HG02870 (cell line): ENCODE results near the gene HNRNPU.

Experiments
- ATAC-seq: cut with Tn5 transposase; IDR thresholded peaks from one replicate; pipeline ENCODE4 v1.9.1; 2021; ENCODE audit warnings: mild to moderate bottlenecking, moderate library complexity; ENCODE audit not compliant: unreplicated experiment

Gene HNRNPU

DNA sequence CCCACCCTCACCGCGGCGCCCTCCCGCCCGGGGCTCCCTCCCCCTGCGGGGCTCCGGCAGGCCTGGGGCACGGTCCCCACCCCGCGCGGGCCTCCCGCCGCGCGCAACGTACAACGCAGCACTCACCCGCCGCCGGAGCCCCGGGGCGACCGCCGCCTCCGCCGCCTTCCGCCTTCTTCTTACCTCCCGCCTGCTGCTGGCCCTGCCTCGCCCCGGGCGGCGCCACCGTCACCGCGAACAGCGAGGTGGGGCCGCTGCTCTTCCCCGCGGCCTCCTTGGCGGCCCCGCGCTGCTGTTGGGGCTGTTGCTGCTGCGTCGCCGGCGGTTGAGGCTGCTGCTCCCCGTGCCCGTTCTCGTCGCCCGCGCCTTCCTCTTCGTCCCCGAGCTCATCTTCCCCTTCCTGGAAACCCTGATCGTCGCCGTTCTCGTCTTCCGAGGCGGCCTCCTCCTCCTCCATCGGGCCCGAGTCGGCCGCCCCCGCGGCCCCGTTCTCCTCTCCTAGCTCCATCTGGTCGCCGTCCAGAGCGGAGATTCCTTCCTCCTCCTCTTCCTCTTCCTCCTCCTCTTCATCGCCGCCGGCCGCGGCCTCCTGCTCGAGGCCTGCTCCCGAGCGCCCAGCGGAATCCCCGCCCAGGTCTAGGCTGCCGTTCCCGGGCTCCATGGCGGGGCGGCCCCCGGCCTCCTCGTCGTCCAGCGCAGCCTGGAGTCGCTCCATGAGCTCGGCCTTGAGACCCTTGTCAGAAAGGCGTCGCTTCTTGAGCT is 671 bp downstream of the HNRNPU start:
- ATAC-seq = peak; percentile 1

DNA sequence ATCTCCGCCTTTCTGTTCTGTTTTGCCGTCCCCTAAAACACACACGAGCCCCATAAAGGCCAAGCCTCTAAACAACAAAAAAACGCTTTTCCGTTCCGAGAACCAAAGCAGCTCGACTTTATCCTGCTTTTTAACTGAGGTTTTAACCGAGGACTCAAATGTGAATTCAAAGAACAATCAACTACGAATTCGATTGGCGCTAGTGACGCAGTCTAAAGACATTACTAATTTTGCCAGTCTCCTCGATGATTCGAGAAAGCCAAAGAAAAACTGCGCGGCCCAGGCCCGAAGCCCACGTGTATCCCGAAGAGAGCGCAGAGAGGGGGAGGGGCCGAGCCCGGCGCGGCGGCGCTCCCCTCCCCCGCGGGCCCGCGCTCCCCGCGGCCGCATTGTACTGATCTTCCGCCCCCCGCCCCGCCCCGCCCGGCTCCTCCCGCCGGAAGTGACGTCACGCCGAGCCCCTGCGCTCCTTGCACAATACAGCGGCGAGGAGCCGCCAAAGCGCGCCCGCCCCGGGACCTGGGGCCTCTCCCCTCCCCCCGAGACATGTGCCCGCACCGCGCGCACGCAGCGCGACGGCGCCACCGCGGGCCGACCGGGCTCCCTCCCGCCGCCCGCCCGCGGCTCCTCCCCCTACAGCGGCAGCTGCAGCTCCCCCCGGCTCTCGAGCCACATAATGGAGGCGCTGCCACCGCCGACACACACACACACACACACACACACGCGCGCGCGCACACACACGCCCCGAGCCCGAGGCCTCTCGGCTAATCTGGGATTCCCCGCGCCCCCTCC is 1.4 kb downstream of the HNRNPU start:
- peak; percentile 48 for ATAC-seq

DNA sequence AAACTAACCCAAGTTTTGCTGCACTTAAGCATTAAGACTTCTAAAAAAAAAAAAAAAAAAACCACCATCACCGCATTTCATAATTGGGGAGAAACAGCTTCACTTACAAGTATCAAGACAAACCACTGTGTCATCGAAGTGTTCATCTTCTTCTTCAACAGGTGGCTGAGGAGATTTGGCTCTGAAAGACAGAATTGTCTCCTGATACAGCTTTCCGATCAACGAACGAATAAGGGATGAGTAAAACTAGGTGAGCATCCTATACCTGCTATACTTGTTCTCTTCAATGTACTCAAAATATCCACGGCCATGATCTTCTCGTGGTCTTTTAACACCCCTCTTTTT is 2.0 kb downstream of the HNRNPU start:
- no peak for ATAC-seq

DNA sequence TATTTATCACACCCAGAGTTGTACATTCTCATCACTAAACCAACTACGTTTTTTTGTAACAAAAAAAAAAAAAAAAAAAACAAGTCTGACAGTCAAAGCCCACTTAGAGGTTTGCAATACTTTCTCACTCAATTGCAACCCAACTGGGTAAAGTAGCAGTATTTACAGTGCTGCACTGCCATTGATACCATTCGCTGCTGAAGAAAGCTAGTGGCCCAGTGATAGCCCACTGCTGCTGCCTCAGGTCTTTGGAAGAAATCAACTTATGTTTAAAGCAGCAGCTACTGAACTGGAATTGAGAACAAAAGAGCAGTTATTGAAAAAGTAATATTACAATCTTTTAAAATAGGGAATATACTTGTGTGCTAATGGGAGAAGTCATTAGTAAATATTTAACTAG is 2.7 kb downstream of the HNRNPU start:
- no peak for ATAC-seq

DNA sequence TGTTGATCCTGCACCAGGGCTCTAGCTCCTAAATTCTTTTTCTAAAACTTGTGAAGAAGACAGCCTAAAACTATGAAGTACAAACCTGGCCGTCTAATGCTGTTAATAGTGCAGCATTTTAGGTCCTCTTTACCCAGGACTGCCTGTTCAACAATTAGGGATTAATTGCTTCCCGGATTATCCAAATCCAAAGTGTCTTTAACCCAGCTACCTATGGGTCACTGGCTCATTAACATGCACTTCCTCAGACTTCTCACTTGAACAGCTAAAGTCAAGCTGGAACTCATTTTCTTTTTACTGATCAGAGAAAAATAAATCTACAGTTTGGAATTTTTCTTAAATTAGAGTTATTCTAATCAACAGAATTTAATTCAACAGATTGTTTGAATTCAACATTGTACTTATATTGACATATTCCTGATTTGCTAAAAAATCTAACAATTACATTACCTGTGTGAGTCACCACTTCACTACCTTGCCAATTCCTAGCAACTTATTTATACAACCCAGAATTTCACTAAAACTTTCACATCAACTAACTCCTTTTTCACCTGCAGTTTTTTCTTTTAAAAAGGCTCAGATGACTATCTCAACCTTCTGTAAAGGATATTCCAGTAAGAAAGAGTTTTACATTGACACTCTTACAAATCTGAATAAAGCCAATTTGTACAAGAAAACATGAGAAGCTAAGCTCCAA is 3.3 kb downstream of the HNRNPU start:
- no peak for ATAC-seq

DNA sequence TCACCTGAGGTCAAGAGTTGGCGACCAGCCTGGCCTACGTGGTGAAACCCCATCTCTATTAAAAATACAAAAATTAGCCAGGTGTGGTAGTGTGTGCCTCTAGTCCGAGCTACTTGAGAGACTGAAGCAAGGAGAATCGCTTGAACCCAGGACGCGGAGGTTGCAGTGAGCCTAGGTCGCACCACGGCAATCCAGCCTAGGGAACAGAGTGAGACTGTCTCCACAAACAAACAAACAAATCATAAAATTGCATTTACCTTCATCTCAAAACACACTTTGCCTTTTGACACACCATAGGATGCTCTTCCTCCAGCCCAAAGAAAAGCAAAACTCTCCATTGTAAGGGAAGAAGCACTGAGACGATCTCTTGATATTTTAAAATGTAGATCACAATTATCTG is 4.3 kb downstream of the HNRNPU start:
- no peak for ATAC-seq

DNA sequence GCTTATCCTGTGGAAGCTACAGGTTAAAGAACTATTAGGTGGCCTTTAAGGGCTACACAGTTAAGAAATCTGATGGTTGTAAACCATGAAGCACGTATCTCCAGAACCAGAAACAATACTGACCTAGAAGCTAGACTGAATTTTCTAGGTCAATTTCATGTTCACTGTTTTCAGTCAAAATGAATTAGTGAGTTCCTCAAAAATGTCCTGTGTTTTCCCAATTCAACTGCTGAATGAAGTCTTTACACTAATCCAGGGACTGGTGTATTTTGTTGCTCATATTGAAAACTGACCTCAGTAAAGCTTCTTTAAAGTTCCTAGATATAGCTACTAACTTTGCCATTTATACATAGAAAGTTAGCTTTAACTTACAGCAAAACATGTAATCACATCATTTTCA is 6.0 kb downstream of the HNRNPU start:
- no peak for ATAC-seq

DNA sequence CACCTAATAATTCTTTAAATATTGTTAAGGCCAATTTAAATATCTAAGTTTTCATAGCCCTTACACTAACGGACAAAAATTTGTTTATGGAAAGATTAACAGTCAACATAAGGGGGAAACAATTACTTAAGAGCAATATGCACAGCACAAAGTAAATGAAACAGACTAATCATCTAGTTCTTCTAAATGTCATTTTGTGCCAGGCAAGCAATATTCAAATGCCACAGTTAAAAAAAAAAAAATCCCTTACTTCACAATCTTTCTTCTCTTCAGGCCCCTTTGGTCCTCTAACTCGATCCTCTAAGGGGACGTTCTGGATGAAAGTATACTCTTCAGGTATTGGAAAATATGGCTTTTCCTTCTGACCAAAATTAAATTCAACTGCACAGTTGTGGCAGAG is 6.6 kb downstream of the HNRNPU start:
- ATAC-seq = no peak

DNA sequence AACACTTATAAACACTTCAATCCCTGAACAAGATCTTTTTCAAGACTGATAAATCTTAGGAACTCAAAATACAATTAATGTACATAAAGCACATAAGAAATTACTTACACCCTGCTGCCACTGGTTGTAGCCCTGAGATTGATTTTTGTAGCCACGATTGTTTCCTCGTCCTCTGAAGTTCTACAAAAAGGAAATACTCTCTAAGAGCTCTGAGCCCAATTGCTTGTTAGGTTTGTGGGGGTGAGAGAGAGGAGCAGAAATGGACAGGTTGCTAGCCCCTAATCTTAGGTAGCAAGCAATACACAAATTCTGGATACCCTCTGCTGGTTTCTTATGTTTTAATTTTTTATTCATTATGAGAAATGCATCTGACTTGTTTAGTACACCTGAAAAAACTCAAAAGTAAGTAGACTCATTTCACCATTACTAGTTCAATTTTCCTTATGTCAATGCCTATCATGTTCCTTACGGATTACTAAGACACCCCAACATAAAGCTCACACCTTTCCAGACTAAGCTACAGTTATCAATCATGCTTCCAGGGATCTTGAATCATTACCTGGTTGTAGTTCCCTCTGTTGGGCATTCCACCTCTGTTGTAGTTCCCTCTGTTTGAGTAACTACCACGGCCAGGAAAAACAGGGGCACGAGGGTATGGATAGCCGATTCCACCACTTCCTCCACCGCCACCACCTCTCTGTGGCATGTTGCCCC is 9.3 kb downstream of the HNRNPU start:
- no peak for ATAC-seq

DNA sequence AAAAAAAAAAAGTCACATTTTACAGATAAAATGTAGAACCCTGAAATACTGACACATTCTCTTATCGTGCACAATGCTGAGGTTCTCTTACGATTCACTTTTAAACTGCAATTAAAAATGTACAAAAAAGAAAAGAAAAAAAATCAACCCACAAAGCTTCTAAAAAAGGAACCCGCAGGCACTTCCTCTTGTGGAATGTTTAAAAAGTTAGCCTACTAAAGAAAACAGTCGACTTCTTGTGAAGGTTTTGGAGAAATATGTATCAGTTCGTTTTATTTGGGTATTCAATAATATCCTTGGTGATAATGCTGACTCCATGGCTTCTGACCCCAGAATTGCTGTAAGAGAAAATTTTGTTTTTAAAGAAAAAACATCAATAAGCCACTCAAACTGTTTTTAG is 10.2 kb downstream of the HNRNPU start:
- no peak for ATAC-seq

DNA sequence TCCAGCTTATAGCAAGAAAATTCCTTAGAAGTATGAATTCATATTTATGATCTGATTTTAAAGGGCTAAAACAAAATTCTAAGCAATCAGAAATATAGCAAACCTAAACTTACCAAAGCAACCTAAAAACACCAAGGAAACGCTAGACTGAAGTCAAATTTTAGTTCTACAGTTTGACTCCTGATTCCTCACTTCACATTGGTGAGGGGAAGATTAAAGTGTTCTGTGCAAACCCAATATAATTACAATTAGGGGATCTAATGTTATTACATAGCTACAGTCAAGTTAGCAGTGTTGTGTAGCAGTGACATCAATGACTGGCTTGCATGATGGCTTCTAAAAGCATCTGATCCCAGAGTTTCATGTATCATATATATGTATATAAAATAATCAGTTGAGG is 11.6 kb downstream of the HNRNPU start:
- ATAC-seq = no peak

DNA sequence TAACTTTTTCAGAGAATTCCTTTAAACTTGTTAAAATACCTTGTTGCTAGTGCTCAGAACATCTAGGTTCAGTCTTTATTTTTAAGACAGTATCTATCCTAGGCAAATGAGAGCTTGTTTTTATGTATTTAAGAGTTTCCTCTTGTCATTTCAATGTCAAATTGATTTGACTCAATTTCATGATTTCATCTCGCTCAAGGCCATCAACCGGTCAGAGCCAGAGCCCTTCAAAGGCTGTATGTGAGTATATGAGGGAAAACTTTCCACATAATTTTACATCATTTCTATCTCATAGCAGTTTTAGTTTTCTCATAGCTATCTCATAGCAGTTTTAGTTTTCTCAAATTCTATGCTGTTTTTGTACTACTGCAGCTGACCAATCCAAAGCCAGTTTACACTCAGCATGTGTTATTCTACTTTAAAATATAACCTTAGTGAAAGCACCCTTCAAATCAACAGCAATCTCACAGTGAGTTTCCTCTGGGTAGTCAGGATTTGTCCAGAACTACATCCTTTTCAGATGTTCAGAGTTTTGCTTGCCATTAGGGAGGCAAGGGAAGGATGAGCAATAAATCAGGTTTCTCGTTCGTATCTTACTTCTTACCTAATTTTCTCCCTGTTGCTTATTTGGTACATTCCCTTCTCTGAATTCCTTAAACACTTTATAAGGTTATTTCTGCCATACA is 12.7 kb downstream of the HNRNPU start:
- no peak for ATAC-seq

DNA sequence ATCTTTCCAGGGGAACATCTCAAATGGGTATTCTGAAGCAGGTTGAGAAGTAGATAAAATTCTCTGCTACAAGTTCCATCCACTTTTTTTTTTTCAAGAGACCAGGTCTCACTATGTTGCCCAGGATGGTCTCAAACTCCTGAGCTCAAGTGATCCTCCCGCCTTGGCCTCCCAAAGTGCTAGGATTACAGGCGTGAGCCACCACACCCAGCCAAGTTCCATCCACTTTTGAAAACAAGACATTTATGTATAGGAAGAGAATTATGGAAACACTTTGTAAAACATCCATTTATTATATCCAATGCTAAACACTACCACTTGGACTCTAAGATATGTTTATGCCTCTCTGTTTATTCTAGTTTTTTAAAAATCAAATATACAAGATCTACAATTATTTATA is 13.4 kb downstream of the HNRNPU start:
- no peak for ATAC-seq

DNA sequence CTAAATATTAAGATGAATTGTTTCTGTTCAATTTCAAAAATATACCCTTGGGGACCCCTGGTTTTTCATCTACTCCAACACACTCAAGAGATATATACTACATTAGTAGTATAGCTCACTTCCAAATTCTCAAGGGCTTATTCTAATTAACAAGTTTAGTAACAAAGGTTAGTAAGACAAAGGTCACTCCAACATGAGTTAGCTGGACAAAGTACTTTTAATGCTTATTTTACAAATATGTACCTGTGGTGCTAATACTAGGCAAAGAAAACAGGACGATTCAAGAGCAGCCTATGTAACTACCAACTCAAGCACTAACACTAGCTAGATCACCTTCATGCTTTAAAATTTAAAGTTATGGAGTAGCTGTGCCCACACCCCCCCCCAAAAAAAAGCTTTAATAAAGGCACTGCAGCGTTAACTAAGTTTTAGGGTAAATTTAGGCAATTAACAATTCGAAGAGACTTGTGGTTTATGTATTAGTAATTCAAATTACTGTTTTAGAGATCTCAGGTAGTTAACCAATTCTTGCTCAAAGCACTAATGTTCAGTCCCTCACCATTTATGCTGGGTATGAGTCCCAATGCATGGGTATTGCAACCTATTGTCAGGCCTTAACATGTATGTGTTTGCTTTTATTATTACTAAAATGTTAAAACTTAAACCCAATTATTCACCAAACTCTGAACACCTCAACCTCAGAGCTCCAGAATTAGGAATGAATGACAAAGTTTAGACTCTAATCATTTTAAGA is 14.1 kb downstream of the HNRNPU start:
- no peak for ATAC-seq

DNA sequence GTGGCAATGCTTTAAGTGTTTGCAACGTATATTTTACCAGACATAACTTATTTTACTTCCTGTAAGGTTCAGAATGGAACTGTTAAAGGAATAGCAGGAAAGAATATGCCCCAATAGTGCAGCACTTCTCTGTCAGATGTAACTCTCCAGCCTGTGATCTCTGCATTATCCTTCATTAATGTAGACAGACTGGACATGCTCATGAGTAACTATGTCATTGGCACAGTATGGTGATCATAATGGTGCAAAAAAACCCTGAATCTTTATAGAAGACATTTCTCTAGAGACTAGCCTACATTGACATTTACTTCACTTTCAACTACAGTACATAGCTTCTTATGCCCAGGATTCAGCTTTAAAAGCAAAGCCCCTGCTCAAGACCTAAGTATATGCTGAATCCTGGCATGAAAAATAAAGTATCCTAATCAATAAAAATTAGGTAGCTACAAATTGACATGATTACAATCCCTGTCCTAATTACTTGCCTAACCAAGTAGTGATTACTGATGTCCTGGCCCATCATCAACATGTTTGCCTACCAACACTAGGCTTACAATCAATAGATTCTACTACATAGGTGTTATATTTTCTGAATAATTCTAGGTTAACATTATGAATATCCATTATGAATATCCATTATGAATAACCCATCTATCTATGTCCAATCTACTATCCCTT is 15.0 kb downstream of the HNRNPU start:
- no peak for ATAC-seq

DNA sequence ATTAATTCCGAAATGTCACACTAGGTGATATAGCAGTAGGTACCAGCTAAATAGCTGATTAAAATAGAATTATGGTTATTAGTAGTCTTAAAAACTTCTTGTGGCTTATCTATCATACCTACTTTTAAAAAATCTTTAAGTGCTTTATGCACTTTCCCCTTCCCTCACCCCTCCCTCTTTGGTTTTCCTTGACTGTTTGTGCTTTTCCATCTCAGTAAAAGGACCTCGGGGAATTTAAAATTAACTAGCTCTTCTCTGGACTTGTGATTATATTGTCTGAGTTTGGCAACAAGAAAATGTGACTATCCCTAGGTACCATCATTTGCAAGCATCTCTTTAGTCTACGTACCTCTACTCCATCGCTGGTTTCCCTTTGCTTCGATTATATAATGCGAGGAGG is 17.7 kb downstream of the HNRNPU start:
- no peak for ATAC-seq

DNA sequence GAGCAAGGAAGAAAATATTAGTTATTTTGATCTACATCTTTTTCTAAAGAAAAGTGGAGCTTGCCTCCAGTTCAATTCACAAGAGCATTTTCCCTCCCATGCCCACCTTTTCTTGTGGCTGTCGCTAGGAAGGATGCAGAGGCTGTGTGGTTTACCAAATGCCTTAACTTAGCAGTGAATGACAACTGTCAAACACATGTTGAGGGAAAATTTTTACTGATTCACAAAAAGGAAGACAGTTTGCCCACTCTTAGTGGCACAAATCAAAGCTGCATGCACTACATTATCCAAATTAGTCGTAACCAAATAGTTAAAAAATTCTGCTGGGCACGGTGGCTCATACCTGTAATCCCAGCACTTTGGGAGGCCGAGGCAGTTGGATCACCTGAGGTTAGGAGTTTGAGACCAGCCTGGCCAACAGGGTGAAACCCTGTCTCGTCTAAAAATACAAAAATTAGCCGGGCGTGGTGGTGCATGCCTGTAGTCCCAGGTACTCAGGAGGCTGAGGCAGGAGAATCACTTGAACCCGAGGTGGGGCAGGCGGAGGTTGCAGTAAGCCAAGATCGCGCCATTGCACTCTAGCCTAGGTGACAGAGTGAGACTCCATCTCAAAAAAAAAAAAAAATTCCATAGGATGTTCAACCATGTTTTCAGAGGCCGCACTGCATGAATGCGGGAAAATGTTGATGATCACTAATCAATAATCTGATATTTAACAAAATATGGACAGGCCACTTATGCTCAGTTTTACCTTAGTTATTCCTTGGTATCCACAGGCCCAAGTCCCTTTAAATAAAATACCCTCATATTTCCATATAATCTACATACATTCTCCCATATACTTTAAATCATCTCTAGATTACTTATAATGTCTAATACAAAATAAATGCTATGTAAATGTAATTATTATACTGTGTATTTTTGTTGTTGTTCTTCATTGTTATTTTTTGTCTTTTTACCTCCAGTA is 19.9 kb downstream of the HNRNPU start:
- ATAC-seq = no peak
